K562 (cell line): Measurements from ENCODE around the gene NDUFS6.

ENCODE experiments used
- PTBP1 ChIP-seq: fragments of 200-400 bp; formaldehyde crosslinking; IDR thresholded peaks from 2 replicates; pipeline ENCODE4 v1.6.1; 2017; ENCODE audit warnings: low read depth, low read length
- RCOR1 ChIP-seq, 2 experiments: IDR thresholded peaks; 2 replicates each; pipeline ENCODE4 v1.6.1; 2012; ENCODE audit warnings: low read depth in 2 of 2, low read length in 2 of 2, borderline replicate concordance in 1 of 2, improper control_type of control experiment in 1 of 2

DNA sequence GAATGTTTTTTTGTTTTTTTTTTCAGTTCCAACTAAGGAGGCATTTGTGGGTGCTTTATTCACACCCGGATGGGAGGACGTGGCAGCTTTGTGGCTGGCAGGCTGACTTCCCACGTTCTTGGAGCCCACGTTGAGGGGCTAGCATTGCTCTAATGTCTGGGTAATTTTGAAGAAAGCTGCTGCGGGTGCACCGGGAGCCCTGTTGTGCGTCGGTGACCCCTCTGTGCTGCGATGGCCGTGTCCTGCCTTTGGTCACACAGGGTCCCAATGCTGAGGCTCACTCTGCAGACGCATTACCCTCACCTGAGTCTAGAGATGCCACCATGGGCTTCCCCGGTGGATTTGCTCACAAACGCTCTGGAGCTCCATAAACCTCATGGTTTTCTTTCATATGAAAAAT is 34.2 kb downstream of the NDUFS6 start:
- TF ChIP-seq RCOR1 (IDR thresholded peaks at IDR 0.05; ENCODE audit: borderline replicate concordance in 1 of 2, low read depth in 2 of 2, low read length in 2 of 2) (no peak), PTBP1 (no peak)
